PC-3 (cell line): ENCODE results near the gene STAP1.

Source experiments
- CTCF ChIP-seq: fragments of 300-600 bp; sonication (generic); conservative IDR thresholded peaks from 2 replicates; pipeline ENCODE4 v1.5.1; 2017; ENCODE audit warnings: antibody characterized with exemption, low read depth, mild to moderate bottlenecking, low read length
- EZH2 ChIP-seq: fragments of 300-600 bp; sonication (generic); IDR thresholded peaks from one replicate; pipeline ENCODE4 v1.6.1; 2017; ENCODE audit warnings: antibody characterized with exemption, mild to moderate bottlenecking, low read length; ENCODE audit not compliant: unreplicated experiment
- EZH2phosphoT487 ChIP-seq: fragments of 300-600 bp; sonication (generic); IDR thresholded peaks from 2 replicates; pipeline ENCODE4 v1.6.1; 2018; ENCODE audit warnings: mild to moderate bottlenecking, antibody characterized with exemption, low read length, borderline replicate concordance

- no peak for TF ChIP-seq CTCF
- no peak for TF ChIP-seq EZH2
- TF ChIP-seq EZH2phosphoT487 = no peak
Observed at GRCh38 chr4:67635331-67635730, 76.8 kb downstream of the STAP1 start.
